ENCODE measurements around the gene SLC6A9. TPM values are rescaled to one million over a fixed set of nuclear protein-coding genes. Genes with fewer than 3 reads are reported as not detected.

The SLC6A9 gene
- total RNA-seq, 3 donors from 2014 or later (not counting 1 experiment from before 2014, with no cell fraction given): 0.29 to 0.55 TPM; not detected in 1

- Histone ChIP-seq H3K9me3 (ENCODE audit: control insufficient read depth, insufficient read depth, low read length) (no peaks in the 10 kb centered on the region), H3K27ac (ENCODE audit: low read length) (no peak overlapping the region), H3K27me3 (ENCODE audit: control insufficient read depth, insufficient read depth, low read length) (no peaks in the 10 kb centered on the region), H3K36me3 (ENCODE audit: control insufficient read depth, insufficient read depth, low read length) (no peaks in the 10 kb centered on the region), H3K4me1 (ENCODE audit: control insufficient read depth, insufficient read depth, low read length) (no peaks in the 10 kb centered on the region), H3K4me3 (ENCODE audit: low read length) (no peak overlapping the region)
- Mint-ChIP-seq H3K36me3 (no peaks in the 10 kb centered on the region), H3K27me3 (ENCODE audit: low read depth in 2 of 2) (peaks cover 8 to 9% of the 10 kb centered on the region in 2 donors), H3K4me3 (no peak overlapping the region), H3K27ac (no peak overlapping the region), H3K9me3 (no peaks in the 10 kb centered on the region), H3K4me1 (no peaks in the 10 kb centered on the region)
- 89% methylated on average over 4 of the region's 4 CpGs for WGBS (ENCODE audit: insufficient coverage)
- TF ChIP-seq, protein P1, sequence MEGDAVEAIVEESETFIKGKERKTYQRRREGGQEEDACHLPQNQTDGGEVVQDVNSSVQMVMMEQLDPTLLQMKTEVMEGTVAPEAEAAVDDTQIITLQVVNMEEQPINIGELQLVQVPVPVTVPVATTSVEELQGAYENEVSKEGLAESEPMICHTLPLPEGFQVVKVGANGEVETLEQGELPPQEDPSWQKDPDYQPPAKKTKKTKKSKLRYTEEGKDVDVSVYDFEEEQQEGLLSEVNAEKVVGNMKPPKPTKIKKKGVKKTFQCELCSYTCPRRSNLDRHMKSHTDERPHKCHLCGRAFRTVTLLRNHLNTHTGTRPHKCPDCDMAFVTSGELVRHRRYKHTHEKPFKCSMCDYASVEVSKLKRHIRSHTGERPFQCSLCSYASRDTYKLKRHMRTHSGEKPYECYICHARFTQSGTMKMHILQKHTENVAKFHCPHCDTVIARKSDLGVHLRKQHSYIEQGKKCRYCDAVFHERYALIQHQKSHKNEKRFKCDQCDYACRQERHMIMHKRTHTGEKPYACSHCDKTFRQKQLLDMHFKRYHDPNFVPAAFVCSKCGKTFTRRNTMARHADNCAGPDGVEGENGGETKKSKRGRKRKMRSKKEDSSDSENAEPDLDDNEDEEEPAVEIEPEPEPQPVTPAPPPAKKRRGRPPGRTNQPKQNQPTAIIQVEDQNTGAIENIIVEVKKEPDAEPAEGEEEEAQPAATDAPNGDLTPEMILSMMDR (IDR thresholded peaks at IDR 0.05): no peak
- no peak for DNase-seq
- intact Hi-C loops (cut with micrococcal nuclease): no loop called here
- no peak for ATAC-seq
Measured at GRCh38 chr1:44060830-44061267, 29.6 kb upstream of the SLC6A9 start.

DNA sequence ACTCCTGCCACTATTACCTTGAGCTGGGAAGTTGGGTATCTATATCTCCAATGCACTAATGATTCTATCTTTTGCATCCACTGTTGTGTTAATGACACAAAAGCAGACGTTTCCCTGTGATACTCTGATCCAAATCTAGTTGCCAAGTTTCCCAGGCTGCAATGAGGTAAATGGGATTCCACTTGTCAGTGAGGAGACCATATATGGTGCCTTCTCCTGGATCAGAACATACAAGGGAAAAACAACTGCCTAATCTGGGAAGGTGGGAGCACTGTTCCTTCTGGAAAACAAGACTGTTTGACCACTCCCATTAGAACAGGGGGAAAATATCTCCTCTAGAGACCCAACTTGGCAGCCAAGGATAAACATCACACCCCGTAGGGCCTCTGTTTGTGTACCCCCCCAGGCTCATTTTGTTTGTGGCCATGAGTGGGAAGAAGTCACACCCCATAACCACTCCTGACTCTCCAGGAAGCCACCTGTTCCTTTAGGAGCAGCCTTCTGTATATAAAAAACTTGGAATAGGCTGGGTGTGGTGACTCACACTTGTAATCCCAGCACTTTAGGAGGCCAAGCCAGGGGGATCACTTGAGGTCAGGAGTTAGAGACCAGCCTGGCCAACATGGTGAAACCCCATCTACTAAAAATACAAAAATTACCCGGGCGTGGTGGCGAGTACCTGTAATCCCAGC is 28.5 kb upstream of the SLC6A9 start:
- Mint-ChIP-seq H3K36me3 (no peaks in the 10 kb centered on the region), H3K27ac (no peak overlapping the region), H3K27me3 (ENCODE audit: low read depth in 2 of 2) (peaks cover 8 to 9% of the 10 kb centered on the region in 2 donors), H3K4me1 (no peaks in the 10 kb centered on the region), H3K9me3 (no peaks in the 10 kb centered on the region), H3K4me3 (no peak overlapping the region)
- DNase-seq (no peak), ATAC-seq (no peak)
- TF ChIP-seq, protein P1 (IDR thresholded peaks at IDR 0.05): no peak
- no peak overlapping the region for H3K4me3 ChIP-seq (ENCODE audit: low read length)
- WGBS (ENCODE audit: insufficient coverage): 80% methylated on average over 5 of the region's 5 CpGs
- H3K27me3 ChIP-seq (ENCODE audit: control insufficient read depth, insufficient read depth, low read length): no peaks in the 10 kb centered on the region
- no peaks in the 10 kb centered on the region for H3K36me3 ChIP-seq (ENCODE audit: control insufficient read depth, insufficient read depth, low read length)
- H3K27ac ChIP-seq (ENCODE audit: low read length): no peak overlapping the region
- no peaks in the 10 kb centered on the region for H3K4me1 ChIP-seq (ENCODE audit: control insufficient read depth, insufficient read depth, low read length)
- no peaks in the 10 kb centered on the region for H3K9me3 ChIP-seq (ENCODE audit: control insufficient read depth, insufficient read depth, low read length)
- intact Hi-C loops (cut with micrococcal nuclease): no loop called here

DNA sequence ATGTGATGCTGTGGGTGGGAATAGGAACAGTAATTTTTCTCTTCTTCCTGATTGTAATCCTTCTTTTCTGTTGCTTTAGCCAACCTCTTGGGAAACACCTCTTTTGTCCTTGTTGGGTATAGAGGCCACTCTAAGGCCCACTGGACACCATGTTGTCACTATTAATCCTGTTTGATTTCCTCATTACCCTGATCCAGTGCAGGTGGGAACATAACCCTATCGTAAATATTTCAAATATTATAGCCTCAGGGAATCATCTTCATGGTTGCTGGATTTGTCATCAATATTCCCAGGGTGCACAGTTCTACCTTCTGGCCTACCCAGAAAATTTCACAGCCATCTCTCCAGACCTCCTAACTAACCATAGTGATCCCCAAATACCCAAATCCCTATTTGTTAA is 27.9 kb upstream of the SLC6A9 start:
- H3K4me3 ChIP-seq (ENCODE audit: low read length): no peak overlapping the region
- H3K4me1 ChIP-seq (ENCODE audit: control insufficient read depth, insufficient read depth, low read length): no peaks in the 10 kb centered on the region
- H3K9me3 Mint-ChIP-seq: no peaks in the 10 kb centered on the region
- no peak overlapping the region for H3K4me3 Mint-ChIP-seq
- H3K4me1 Mint-ChIP-seq: no peaks in the 10 kb centered on the region
- no peaks in the 10 kb centered on the region for H3K36me3 Mint-ChIP-seq
- intact Hi-C loops (cut with micrococcal nuclease): no loop called here
- H3K27me3 Mint-ChIP-seq (ENCODE audit: low read depth in 2 of 2): peaks cover 8 to 9% of the 10 kb centered on the region in 2 donors
- no peaks in the 10 kb centered on the region for H3K27me3 ChIP-seq (ENCODE audit: control insufficient read depth, insufficient read depth, low read length)
- no peak for ATAC-seq
- H3K27ac Mint-ChIP-seq: no peak overlapping the region
- H3K27ac ChIP-seq (ENCODE audit: low read length): no peak overlapping the region
- DNase-seq: no peak
- H3K9me3 ChIP-seq (ENCODE audit: control insufficient read depth, insufficient read depth, low read length): no peaks in the 10 kb centered on the region
- 85% methylated on average over 1 of the region's 1 CpG for WGBS (ENCODE audit: insufficient coverage)
- no peaks in the 10 kb centered on the region for H3K36me3 ChIP-seq (ENCODE audit: control insufficient read depth, insufficient read depth, low read length)
- TF ChIP-seq, protein P1 (IDR thresholded peaks at IDR 0.05): no peak

DNA sequence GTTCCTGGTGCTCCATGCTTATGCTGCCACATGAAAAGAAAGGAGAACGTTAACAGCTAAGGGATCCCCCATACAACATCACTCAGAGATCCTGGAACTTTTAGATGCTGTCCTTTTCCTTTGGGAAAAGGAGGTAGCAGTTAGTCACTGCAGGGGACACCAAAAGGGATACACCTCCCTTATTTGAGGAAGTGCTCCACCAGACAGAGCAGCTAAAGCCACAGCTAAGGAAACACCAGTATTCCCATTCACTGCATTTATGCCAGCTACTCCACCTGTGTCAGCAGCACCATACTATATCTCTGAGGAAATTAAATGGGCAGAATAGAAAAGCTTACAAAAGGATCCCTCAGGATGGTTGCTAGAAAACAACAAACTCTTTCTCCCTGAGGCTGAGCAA is 26.0 kb upstream of the SLC6A9 start:
- no CpG with 5 or more reads among the region's 1 CpG for WGBS (ENCODE audit: insufficient coverage)
- no peaks in the 10 kb centered on the region for H3K9me3 Mint-ChIP-seq
- Histone ChIP-seq H3K9me3 (ENCODE audit: control insufficient read depth, insufficient read depth, low read length) (no peaks in the 10 kb centered on the region), H3K36me3 (ENCODE audit: control insufficient read depth, insufficient read depth, low read length) (no peaks in the 10 kb centered on the region), H3K4me3 (ENCODE audit: low read length) (no peak overlapping the region), H3K4me1 (ENCODE audit: control insufficient read depth, insufficient read depth, low read length) (no peaks in the 10 kb centered on the region), H3K27ac (ENCODE audit: low read length) (no peak overlapping the region), H3K27me3 (ENCODE audit: control insufficient read depth, insufficient read depth, low read length) (no peaks in the 10 kb centered on the region)
- peaks cover 5 to 8% of the 10 kb centered on the region in 2 donors for H3K27me3 Mint-ChIP-seq (ENCODE audit: low read depth in 2 of 2)
- TF ChIP-seq, protein P1 (IDR thresholded peaks at IDR 0.05): no peak
- H3K4me1 Mint-ChIP-seq: no peaks in the 10 kb centered on the region
- no peaks in the 10 kb centered on the region for H3K36me3 Mint-ChIP-seq
- H3K4me3 Mint-ChIP-seq: no peak overlapping the region
- ATAC-seq: no peak
- no peak for DNase-seq
- H3K27ac Mint-ChIP-seq: no peak overlapping the region
- intact Hi-C loops (cut with micrococcal nuclease): no loop called here
